Measurements from ENCODE around the gene LRRC34.

The LRRC34 gene

DNA sequence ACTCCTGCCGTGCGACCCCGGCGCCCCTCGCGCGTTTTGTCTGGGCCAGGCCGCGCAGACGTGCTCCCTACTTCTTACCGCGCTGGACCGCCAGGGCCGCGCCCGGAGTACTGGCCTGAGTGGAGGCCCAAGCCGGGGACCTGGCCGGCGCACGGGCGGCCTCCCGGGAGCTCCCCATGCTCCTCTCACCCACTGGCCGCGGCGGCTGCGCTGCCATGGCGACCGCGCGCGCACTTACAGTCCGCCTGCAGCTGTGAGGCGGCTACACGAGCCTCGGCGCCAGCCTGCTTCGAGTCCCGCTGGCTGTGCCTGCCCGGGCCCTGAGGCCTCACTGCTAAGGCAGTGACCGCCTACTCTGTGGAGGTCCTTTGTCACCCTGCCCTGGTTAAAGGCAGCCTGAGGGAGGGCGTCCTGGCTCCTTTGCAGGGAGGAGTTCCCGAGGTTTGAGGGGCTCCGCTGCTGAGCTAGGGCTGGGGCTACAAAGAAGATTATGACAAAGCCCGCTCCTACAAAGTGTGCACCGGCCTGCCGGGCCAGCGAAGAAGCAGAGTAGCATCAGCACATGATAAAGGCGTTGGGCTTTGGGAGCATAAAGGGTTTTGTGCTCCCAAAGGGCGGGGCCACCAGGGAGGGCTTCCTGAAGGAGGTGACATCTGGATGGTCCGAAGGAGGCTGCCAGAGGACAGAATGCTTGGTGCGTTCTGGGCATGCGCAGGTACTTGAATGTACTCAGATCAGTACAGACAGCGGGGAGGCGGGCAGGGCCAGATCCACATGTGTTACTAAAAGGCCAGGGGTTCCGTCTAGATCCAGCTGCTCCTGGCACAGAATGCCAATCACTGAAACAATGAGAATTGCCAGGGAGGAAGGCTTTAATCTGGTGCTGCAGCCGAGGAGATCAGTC is at the start of gene LRRC34, which contains the start of gene LRRIQ4:
LRRC34 (minus strand) TSS at position 573 of the 904 bp plus-strand sequence; CDS start at position 217, 356 bp downstream.
LRRIQ4 (plus strand) TSS at position 539 of the 904 bp plus-strand sequence. CDS start 9,052 bp downstream, outside the sequence.
- peak; percentile 54 to 91 (median 76) for DNase-seq
- intact Hi-C loops (cut with DNase I), result loop anchor here (5.0 kb wide), 1 partner anchor 155 kb away; the partner anchor contains the start of gene SEC62

DNA sequence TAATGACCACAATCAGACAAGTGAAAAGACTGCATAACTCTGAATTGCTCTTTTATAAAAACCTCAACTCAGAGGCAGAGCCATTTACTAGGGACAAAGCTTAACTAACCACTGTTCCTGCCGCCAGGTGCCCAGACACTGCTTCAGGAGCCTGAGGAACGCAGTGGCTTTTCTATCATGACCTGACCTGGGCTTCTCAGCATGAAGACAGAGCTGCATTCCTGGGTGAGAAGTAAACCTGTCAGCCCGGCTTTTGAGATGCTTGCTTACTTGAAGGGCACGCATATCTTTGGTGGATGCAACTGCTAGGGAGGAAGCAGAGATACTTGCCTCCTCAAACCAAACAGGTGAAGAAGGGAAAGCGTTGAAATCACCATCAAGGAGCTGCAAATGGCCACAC is 49.2 kb upstream of the LRRC34 start:
- intact Hi-C loops (cut with DNase I), result loop anchor here (5.0 to 10.0 kb wide), 2 partner anchors 105 to 323 kb away; partner anchors contain the start of genes PHC3 and SEC62
- no peak for DNase-seq

GRCh38 chr3:169857811-169858210 is 45.1 kb upstream of the LRRC34 start:
- intact Hi-C loops (cut with DNase I), result no loop called here
- no peak for DNase-seq

GRCh38 chr3:169855514-169855913 is 42.8 kb upstream of the LRRC34 start:
- DNase-seq, result no peak
- intact Hi-C loops (cut with DNase I), result no loop called here

- peak in 1 of 42 donors; percentile 5 for DNase-seq
- intact Hi-C loops (cut with DNase I), result no loop called here
These were observed 37.9 kb upstream of the LRRC34 start for GRCh38 chr3:169850618-169851017.

GRCh38 chr3:169848741-169849140 is 36.0 kb upstream of the LRRC34 start:
- DNase-seq, result no peak
- intact Hi-C loops (cut with DNase I), result no loop called here

- peak in 15 of 42 donors; percentile 6 to 50 (median 14) for DNase-seq
- intact Hi-C loops (cut with DNase I), result no loop called here
These were observed 35.2 kb upstream of the LRRC34 start for GRCh38 chr3:169847896-169848295.

GRCh38 chr3:169846458-169847193 is 33.9 kb upstream of the LRRC34 start:
- intact Hi-C loops (cut with DNase I), result no loop called here
- peak in 1 of 42 donors; percentile 21 for DNase-seq

DNA sequence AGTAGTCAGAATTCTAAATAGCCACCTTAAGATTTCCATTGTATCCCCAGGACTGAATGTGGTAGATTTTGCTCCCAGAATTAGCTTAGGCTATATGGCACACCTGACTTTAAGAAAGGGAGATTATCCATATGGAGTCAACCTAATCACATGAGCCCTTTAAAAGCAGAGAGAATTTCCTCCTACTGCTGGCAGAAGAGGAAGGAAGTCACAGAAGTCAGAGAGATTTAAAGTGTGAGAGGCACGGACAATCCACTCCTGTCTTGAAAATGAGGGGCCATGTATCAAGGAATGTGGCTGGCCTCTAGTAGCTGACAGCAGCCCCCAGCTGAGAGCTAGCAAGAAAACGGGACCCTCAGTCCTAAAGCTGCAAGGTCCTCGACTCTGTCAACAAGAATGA is 30.3 kb upstream of the LRRC34 start:
- intact Hi-C loops (cut with DNase I), result no loop called here
- no peak for DNase-seq

DNA sequence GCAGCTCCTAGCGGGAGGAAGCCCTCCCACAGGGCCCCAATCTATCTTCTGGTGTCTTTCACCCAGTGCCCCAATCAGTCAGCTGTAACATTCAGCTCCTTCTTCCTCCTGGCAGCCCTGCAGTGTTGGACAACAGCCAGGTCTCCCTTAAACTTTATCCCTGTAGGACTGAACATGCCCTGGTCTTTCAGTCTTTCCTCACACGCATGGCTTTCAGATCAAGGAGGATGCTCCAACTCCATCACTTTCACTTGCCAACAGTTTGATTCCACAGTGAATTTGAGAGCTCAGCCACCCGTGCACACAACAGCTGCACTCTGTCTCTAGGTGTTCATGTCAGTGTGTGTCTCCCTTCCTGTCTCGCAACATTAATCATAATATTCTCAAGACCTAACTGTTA is 28.5 kb upstream of the LRRC34 start:
- no peak for DNase-seq
- intact Hi-C loops (cut with DNase I), result no loop called here

- intact Hi-C loops (cut with DNase I), result no loop called here
- no peak for DNase-seq
These were observed 25.9 kb upstream of the LRRC34 start for GRCh38 chr3:169838511-169839030.

GRCh38 chr3:169836942-169837275 is 24.2 kb upstream of the LRRC34 start:
- DNase-seq, result no peak
- intact Hi-C loops (cut with DNase I), result no loop called here

DNA sequence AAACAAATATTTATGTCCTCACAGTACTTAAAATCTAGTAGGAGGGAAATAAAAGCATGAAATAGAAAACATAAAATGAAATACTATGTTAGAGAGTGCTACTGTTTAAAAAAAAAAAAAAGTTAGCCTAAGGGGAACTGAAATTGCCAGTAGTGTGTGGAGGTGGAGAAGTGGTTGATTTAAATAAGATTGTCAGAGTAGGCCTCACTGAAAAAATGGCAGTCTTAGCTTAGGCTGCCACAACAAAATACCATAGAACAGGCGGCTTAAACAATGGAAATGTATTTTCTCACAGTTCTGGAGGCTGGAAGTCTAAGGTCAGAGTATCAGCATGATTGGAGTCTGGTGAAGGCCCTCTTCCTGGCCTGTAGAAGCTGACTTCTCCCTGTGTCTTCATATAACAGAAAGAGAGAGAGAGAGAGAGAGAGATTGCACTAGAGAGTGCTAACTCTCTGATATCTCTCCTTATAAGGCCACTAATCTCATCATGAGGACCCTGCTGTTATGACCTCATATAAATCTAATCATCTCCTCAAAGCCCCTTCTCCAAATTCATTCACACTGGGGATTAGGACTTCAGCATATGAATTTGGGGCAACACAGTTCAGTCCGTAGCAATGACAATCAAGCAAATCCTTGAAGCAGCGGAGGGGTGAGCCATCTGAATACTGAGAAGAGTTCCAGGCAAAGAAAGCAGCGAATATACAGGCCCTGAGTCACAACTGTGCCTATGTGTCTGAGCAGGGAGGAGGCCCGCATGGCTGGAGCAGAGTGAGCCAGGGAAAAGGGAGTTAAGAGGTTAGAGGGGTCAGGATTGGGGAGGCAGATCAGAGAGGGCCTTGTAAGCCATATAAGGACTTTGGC is 23.6 kb upstream of the LRRC34 start:
- intact Hi-C loops (cut with DNase I), result no loop called here
- no peak for DNase-seq

DNA sequence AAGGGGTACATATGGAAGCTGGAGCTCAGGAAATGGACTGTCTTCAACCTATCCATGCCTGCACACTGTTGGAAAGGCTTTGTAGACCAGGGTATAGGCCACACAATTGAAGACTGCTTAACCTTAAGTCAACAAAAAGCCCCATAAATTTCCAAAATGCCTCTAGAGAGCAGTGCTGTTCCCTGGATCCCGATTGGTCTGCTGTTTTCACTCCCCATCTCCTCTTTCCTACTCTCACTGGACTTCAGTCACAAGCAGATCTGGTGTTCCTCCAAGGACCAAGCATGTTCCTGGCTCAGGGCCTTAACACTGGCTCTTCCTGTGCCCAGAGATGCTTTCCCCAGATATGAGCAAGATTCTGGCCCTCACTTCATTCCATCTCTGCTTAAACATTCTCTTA is 22.8 kb upstream of the LRRC34 start:
- DNase-seq, result no peak
- intact Hi-C loops (cut with DNase I), result no loop called here

DNA sequence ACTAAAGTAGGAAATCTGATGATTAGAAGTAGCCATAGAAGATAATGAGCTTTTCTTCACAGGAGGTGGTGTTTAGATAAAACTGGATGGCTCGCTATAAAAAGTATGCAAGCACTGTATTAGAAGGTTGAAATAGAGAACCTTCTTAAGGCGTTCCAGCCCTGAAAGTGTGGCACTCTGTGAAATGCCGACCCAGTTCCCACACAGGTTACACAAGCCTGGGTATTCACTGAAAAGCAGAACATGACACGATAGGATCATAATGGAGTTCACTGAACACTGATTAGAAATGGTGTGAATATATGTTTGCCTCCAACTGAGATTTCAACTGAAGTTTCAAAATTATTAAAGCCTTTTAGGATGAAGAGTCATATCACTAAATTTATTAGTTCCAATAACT is 15.0 kb upstream of the LRRC34 start:
- intact Hi-C loops (cut with DNase I), result no loop called here
- DNase-seq, result no peak

DNA sequence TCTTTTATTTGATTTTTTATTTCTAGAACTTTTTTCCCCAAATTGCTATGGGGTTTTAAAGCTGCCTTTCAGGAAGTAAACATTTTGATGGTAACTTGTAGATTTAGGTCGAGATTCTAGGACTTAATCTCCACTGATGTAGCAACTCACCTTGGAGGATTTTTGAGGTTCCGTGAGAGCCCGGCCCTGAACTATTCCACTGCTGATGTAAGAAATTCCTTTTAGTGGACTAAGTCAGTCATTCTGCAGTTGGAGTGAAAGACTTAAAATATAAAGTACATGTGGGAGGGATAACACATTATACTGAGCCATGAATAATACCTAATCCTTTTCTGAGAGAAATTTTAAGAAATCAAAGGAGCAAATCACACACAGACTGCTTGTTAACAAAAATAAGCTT is 12.6 kb upstream of the LRRC34 start:
- intact Hi-C loops (cut with DNase I), result no loop called here
- DNase-seq, result no peak

DNA sequence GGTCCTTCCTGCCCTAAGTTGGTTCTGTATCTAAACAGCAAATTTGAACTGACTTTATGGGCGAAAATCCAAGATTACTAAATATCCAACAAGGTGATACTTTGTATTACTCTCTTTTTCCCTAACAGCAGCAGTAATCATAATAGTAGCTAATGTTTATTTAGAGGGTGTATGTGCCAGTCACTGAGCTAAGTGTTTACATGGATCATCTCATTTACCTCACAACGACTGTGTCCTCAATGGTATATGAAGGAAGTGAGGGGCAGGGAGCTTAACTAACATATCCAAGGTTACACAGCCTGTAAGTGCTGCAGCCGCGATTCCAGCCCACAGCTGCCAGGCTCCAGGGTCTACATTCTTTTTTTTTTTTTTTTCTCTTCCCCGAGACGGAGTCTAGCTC is 10.3 kb upstream of the LRRC34 start:
- no peak for DNase-seq
- intact Hi-C loops (cut with DNase I), result no loop called here

DNA sequence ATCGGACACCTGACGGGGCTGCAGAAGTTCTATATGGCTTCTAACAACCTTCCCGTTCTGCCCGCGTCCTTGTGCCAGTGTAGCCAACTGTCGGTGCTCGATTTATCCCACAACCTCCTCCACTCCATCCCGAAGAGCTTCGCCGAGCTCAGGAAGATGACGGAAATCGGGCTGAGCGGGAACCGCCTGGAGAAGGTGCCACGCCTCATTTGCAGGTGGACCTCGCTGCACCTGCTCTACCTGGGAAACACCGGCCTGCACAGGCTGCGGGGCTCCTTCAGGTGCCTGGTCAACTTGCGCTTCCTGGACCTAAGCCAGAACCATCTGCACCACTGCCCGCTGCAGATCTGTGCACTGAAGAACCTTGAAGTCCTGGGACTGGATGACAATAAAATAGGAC is 9.8 kb upstream of the LRRC34 start:
- intact Hi-C loops (cut with DNase I), result no loop called here
- DNase-seq, result no peak

GRCh38 chr3:169822091-169822490 is 9.4 kb upstream of the LRRC34 start:
- DNase-seq, result no peak
- intact Hi-C loops (cut with DNase I), result no loop called here

All from head of caudate nucleus (tissue), 42 donors.